Astrocyte (in vitro differentiated cells and primary cell): ENCODE measurements around the gene UNC5C. TPM values are rescaled to one million over a fixed set of nuclear protein-coding genes. Genes with fewer than 3 reads are reported as not detected.

ENCODE experiments used
- DNase-seq: peaks from one replicate; pipeline ENCODE4 v3.0.0-alpha.2; 2010; ENCODE audit warnings: low read depth
- FAIRE-seq: peaks from 2 replicates; lab custom pipeline; 2011; peaks lifted over from hg19 to GRCh38; lab: Jason Lieb, UNC
- H2AFZ ChIP-seq: 2 replicates; pipeline ENCODE4 v1.6.0; 2012; ENCODE audit warnings: low read depth, low read length, inconsistent platforms
- H3K27ac ChIP-seq: 2 replicates; pipeline ENCODE4 v1.5.1; 2011; ENCODE audit warnings: low read depth, low read length, inconsistent platforms
- H3K27me3 ChIP-seq: 2 replicates; pipeline ENCODE4 v1.6.0; 2011; ENCODE audit warnings: low read length, inconsistent platforms; ENCODE audit not compliant: insufficient read depth
- H3K36me3 ChIP-seq: 2 replicates; pipeline ENCODE4 v1.5.1; 2011; ENCODE audit warnings: low read length, inconsistent platforms; ENCODE audit not compliant: insufficient read depth
- H3K4me1 ChIP-seq: 2 replicates; pipeline ENCODE4 v1.5.1; 2011; ENCODE audit warnings: low read length, inconsistent platforms; ENCODE audit not compliant: insufficient read depth
- H3K4me2 ChIP-seq: 2 replicates; pipeline ENCODE4 v1.6.0; 2012; ENCODE audit warnings: low read length, inconsistent platforms
- H3K4me3 ChIP-seq: 2 replicates; pipeline ENCODE4 v1.5.1; 2011; ENCODE audit warnings: low read depth, mild to moderate bottlenecking, low read length, inconsistent platforms; ENCODE audit not compliant: insufficient read depth
- H3K79me2 ChIP-seq: 2 replicates; pipeline ENCODE4 v1.6.0; 2012; ENCODE audit warnings: mild to moderate bottlenecking, low read length, inconsistent platforms; ENCODE audit not compliant: insufficient read depth
- H3K9ac ChIP-seq: 2 replicates; pipeline ENCODE4 v1.6.0; 2012; ENCODE audit warnings: mild to moderate bottlenecking, low read length, inconsistent platforms
- H3K9me3 ChIP-seq: 2 replicates; pipeline ENCODE4 v1.5.1; 2012; ENCODE audit warnings: low read depth, mild to moderate bottlenecking, low read length, inconsistent platforms; ENCODE audit not compliant: insufficient read depth
- H4K20me1 ChIP-seq: 2 replicates; pipeline ENCODE4 v1.6.0; 2012; ENCODE audit warnings: low read length, inconsistent platforms; ENCODE audit not compliant: insufficient read depth
- H3K27ac Mint-ChIP-seq: one replicate; pipeline ENCODE4 v1.8.0; 2021; ENCODE audit warnings: mild to moderate bottlenecking, mixed read lengths; ENCODE audit not compliant: unreplicated experiment
- H3K27me3 Mint-ChIP-seq: one replicate; pipeline ENCODE4 v1.8.0; 2021; ENCODE audit warnings: low read depth, mixed read lengths; ENCODE audit not compliant: unreplicated experiment
- H3K36me3 Mint-ChIP-seq: one replicate; pipeline ENCODE4 v1.8.0; 2021; ENCODE audit warnings: low read depth, mixed read lengths; ENCODE audit not compliant: unreplicated experiment
- H3K4me1 Mint-ChIP-seq: one replicate; pipeline ENCODE4 v1.8.0; 2021; ENCODE audit warnings: low read depth, mixed read lengths; ENCODE audit not compliant: unreplicated experiment
- H3K4me3 Mint-ChIP-seq: one replicate; pipeline ENCODE4 v1.8.0; 2021; ENCODE audit warnings: mild to moderate bottlenecking, moderate library complexity, mixed read lengths; ENCODE audit not compliant: unreplicated experiment
- H3K9me3 Mint-ChIP-seq: one replicate; pipeline ENCODE4 v1.8.0; 2021; ENCODE audit warnings: mild to moderate bottlenecking, mixed read lengths; ENCODE audit not compliant: unreplicated experiment
- EZH2 ChIP-seq: IDR thresholded peaks from 2 replicates; pipeline ENCODE4 v1.6.1; 2012; ENCODE audit warnings: mild to moderate bottlenecking, low read length, inconsistent platforms; ENCODE audit not compliant: insufficient read depth
- total RNA-seq: library from RNA; stranded (reverse); gene quantifications from 2 replicates; pipeline ENCODE4 v1.2.1, GENCODE V29; 2021
- TF ChIP-seq, protein P1 (sequence below): IDR thresholded peaks from 2 replicates; pipeline ENCODE4 v1.5.1; 2011; ENCODE audit warnings: low read depth, mild to moderate bottlenecking, inconsistent platforms, low read length, moderate library complexity; ENCODE audit not compliant: insufficient read depth

Gene UNC5C
- total RNA-seq, 1 donor from 2014 or later, result 3.1 TPM

DNA sequence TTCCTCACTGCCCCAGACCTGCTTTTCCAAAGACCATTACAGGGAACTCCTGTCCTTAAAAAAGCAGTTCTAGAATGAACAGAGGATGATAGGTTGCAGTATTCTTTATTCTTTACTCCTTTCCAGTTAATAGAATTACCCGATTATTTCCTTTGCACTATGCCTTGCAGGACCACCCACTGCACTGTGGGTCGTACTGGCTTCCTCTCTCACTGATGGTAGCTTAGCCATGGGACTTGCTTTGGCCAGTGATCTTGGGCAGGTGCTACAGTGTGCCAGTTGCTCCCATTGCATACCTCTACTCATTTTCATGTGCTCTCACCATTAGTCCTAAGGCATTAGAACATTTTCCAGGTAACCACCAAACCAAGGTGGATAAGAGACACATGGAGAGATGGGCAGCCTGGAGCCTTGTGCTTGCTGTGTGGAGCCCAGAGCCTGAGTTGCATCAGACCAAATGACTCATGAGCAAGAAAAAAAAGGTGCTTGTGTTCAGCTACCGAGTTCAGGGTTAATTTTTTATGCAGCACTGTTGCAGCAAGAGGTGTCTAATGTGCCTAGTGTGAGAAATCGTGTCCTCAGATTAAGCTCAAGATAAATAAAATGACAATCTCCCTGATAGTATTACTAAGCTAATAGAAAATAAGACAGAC lies 7.6 kb upstream of the UNC5C start:
- Mint-ChIP-seq H3K36me3 (no peaks in the 10 kb centered on the region), H3K9me3 (no peaks in the 10 kb centered on the region), H3K27ac (no peak overlapping the region), H3K4me1 (no peaks in the 10 kb centered on the region), H3K4me3 (no peak overlapping the region), H3K27me3 (peaks cover 5% of the 10 kb centered on the region)
- TF ChIP-seq, protein P1, sequence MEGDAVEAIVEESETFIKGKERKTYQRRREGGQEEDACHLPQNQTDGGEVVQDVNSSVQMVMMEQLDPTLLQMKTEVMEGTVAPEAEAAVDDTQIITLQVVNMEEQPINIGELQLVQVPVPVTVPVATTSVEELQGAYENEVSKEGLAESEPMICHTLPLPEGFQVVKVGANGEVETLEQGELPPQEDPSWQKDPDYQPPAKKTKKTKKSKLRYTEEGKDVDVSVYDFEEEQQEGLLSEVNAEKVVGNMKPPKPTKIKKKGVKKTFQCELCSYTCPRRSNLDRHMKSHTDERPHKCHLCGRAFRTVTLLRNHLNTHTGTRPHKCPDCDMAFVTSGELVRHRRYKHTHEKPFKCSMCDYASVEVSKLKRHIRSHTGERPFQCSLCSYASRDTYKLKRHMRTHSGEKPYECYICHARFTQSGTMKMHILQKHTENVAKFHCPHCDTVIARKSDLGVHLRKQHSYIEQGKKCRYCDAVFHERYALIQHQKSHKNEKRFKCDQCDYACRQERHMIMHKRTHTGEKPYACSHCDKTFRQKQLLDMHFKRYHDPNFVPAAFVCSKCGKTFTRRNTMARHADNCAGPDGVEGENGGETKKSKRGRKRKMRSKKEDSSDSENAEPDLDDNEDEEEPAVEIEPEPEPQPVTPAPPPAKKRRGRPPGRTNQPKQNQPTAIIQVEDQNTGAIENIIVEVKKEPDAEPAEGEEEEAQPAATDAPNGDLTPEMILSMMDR, result no peak
- no peak for TF ChIP-seq EZH2
- Histone ChIP-seq H3K4me2 (no peak overlapping the region), H3K4me3 (no peak overlapping the region), H3K27ac (no peak overlapping the region), H3K36me3 (no peaks in the 10 kb centered on the region), H3K9me3 (no peaks in the 10 kb centered on the region), H3K4me1 (no peaks in the 10 kb centered on the region), H2AFZ (no peak overlapping the region), H3K79me2 (no peaks in the 10 kb centered on the region), H3K9ac (no peak overlapping the region), H3K27me3 (no peaks in the 10 kb centered on the region), H4K20me1 (no peaks in the 10 kb centered on the region)
- no peak for FAIRE-seq
- no peak for DNase-seq

DNA sequence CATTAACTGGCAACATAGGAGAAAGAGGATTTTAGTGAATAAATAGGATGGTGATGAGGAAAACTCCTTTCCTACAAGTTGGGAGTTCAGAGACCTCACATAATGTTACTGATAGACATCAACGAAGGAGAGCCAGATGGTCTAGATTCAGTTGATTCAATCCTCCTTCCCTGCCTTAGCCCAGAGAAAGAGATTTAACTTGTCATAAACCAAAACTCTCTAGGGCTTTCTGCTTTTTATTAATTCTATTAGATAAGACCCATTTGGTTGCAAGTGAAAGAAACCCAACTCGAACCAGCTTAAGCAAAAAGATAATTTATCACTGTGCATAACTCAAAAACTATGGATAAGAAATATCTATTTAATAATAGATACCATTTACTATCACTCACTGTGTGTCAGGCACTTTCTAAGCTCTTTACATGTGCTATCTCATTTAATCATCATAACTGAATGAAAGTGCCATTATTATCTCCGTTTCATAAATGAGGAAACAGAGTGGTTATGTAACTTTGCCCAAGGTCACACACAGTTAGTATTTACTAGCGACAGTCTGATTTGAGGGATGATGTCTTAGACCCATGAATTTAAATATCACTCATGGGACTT lies 4.3 kb upstream of the UNC5C start:
- Mint-ChIP-seq H3K27me3 (peaks cover 6% of the 10 kb centered on the region), H3K4me3 (no peak overlapping the region), H3K9me3 (no peaks in the 10 kb centered on the region), H3K4me1 (no peaks in the 10 kb centered on the region), H3K36me3 (no peaks in the 10 kb centered on the region), H3K27ac (no peak overlapping the region)
- TF ChIP-seq, protein P1, result no peak
- no peak for TF ChIP-seq EZH2
- no peak overlapping the region for H3K4me2 ChIP-seq
- FAIRE-seq (no peak), DNase-seq (no peak)
- H3K36me3 ChIP-seq, result no peaks in the 10 kb centered on the region
- no peaks in the 10 kb centered on the region for H4K20me1 ChIP-seq
- no peak overlapping the region for H3K9ac ChIP-seq
- H3K4me3 ChIP-seq, result no peak overlapping the region
- H3K27me3 ChIP-seq, result no peaks in the 10 kb centered on the region
- H3K4me1 ChIP-seq, result no peaks in the 10 kb centered on the region
- H3K27ac ChIP-seq, result no peak overlapping the region
- H2AFZ ChIP-seq, result no peak overlapping the region
- no peaks in the 10 kb centered on the region for H3K79me2 ChIP-seq
- H3K9me3 ChIP-seq, result no peaks in the 10 kb centered on the region

DNA sequence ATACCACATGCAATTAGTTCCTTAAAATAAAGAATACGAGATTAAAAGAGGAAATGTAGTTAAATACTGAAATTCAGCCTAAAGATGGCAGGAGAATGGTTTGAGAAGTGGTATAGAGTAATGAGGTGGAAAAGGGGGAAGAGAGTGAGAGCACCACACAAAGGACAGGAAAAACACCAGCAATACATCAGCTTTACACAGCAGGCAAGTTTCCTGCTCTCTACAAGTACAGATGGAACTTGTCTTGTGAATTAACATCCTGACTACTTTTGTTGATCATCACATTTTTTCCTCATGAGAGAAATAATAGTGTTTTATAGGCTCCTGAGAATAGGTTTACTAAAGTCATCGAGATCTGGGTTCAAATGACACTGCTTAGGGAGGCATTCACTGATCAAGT lies 2.9 kb upstream of the UNC5C start:
- Histone ChIP-seq H3K9me3 (no peaks in the 10 kb centered on the region), H3K36me3 (no peaks in the 10 kb centered on the region), H3K4me2 (no peak overlapping the region), H3K4me1 (peaks cover 5% of the 10 kb centered on the region), H2AFZ (no peak overlapping the region), H3K27me3 (no peaks in the 10 kb centered on the region), H3K9ac (no peak overlapping the region), H3K4me3 (no peak overlapping the region), H4K20me1 (no peaks in the 10 kb centered on the region), H3K79me2 (no peaks in the 10 kb centered on the region), H3K27ac (no peak overlapping the region)
- peaks cover 1% of the 10 kb centered on the region for H3K4me1 Mint-ChIP-seq
- H3K9me3 Mint-ChIP-seq, result no peaks in the 10 kb centered on the region
- DNase-seq (no peak), FAIRE-seq (no peak)
- no peak overlapping the region for H3K4me3 Mint-ChIP-seq
- TF ChIP-seq, protein P1, result no peak
- TF ChIP-seq EZH2, result no peak
- no peaks in the 10 kb centered on the region for H3K36me3 Mint-ChIP-seq
- H3K27me3 Mint-ChIP-seq, result peaks cover 6% of the 10 kb centered on the region
- H3K27ac Mint-ChIP-seq, result no peak overlapping the region
